ENCODE measurements around the gene HSPA9. TPM values are rescaled to one million over a fixed set of nuclear protein-coding genes. Genes with fewer than 3 reads are reported as not detected.

HSPA9 gene
- total and polyA plus RNA-seq, 9 of the 15 experiments (the other 6 are each of a cell fraction or from before 2014, with no cell fraction given) = 195 to 583 (median 514) TPM

DNA sequence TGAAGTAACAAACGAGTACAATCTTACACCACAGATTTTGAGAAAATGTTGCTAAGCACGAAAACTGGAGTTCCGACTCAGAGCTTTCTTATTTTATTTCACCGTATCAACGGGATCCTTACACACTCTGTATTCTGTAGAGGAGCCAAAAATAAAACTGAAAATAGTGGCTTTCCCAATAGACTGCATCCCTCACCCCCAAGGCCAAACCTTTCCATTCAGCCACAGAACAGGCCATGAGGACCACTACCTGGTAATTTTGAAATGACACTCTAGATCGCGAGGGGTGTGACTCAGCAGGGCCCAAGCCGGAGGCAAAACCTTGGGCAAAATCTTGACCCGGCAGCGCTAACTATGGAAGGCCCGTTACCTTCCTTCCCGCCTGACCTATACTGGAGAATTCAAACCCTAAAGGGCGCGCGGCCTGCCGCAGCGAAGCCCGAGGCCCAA is 432 bp downstream of the HSPA9 start (continued):
- TF ChIP-seq DNMT1 (IDR thresholded peaks at IDR 0.05) (no peak), ZNF561 (CRISPR knock-in tag; conservative IDR thresholded peaks at IDR 0.05) (no peak), POLR2AphosphoS2 (IDR thresholded peaks at IDR 0.05; ENCODE audit: low read length) (0 out of 2 replicates have a peak, but pooled peaks have one; percentile 47), ARID3B (CRISPR knock-in tag; IDR thresholded peaks at IDR 0.05; ENCODE audit: borderline replicate concordance) (no peak), XRCC4 (IDR thresholded peaks at IDR 0.05; ENCODE audit: extremely low read depth, insufficient read depth, insufficient read length) (no peak), XRCC5 (IDR thresholded peaks at IDR 0.05; ENCODE audit: low read depth, low read length) (no peak), PRPF4 (IDR thresholded peaks at IDR 0.05; ENCODE audit: insufficient read depth, low read depth, low read length, poor library complexity, severe bottlenecking) (no peak), SIN3A (IDR thresholded peaks at IDR 0.05; ENCODE audit: borderline replicate concordance in 2 of 2, control insufficient read depth in 1 of 2, low read depth in 2 of 2, low read length in 2 of 2) (no peak), ELF2 (CRISPR knock-in tag; IDR thresholded peaks at IDR 0.05) (no peak), NFE2 (IDR thresholded peaks at IDR 0.05; ENCODE audit: low read depth) (peak; percentile 68), ZNF584 (CRISPR knock-in tag; IDR thresholded peaks at IDR 0.05; ENCODE audit: low read depth) (no peak), TGIF2 (CRISPR knock-in tag; IDR thresholded peaks at IDR 0.05) (no peak)

All from K562 (cell line).